ENCODE results near the gene PECR.
"Not testable (repeated sequence)": the region's sequence is repeated elsewhere in the genome, so short reads cannot be mapped to it uniquely, and the experiment has no call there.

Gene PECR

GRCh38 chr2:216013080-216013909 lies 68.3 kb downstream of the PECR start, which contains the start of gene MREG:
Gene MREG, minus strand, starts transcription at chr2:216013551. Its CDS starts 224 bp downstream, at chr2:216013327.
- Histone ChIP-seq H3K9me3 (ENCODE audit: control insufficient read depth, low read length) (no peaks in the 10 kb centered on the region), H3K36me3 (ENCODE audit: control insufficient read depth, insufficient read depth, low read length) (no peaks in the 10 kb centered on the region), H2AFZ (peak within 1 kb of the TSS; percentile 96), H3K79me2 (no peaks in the 10 kb centered on the region), H3K27ac (peak within 1 kb of the TSS; percentile 33), H3K4me3 (ENCODE audit: low read depth, low read length) (peak within 1 kb of the TSS; percentile 56), H3K4me1 (no peaks in the 10 kb centered on the region), H3K27me3 (ENCODE audit: control insufficient read depth, insufficient read depth, low read length) (no peaks in the 10 kb centered on the region), H3K9ac (no peak within 1 kb of the TSS), H3K4me2 (ENCODE audit: low read length) (peak within 1 kb of the TSS; percentile 70)
- TF ChIP-seq, protein P1, sequence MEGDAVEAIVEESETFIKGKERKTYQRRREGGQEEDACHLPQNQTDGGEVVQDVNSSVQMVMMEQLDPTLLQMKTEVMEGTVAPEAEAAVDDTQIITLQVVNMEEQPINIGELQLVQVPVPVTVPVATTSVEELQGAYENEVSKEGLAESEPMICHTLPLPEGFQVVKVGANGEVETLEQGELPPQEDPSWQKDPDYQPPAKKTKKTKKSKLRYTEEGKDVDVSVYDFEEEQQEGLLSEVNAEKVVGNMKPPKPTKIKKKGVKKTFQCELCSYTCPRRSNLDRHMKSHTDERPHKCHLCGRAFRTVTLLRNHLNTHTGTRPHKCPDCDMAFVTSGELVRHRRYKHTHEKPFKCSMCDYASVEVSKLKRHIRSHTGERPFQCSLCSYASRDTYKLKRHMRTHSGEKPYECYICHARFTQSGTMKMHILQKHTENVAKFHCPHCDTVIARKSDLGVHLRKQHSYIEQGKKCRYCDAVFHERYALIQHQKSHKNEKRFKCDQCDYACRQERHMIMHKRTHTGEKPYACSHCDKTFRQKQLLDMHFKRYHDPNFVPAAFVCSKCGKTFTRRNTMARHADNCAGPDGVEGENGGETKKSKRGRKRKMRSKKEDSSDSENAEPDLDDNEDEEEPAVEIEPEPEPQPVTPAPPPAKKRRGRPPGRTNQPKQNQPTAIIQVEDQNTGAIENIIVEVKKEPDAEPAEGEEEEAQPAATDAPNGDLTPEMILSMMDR (IDR thresholded peaks at IDR 0.05) = peak; percentile 61

DNA sequence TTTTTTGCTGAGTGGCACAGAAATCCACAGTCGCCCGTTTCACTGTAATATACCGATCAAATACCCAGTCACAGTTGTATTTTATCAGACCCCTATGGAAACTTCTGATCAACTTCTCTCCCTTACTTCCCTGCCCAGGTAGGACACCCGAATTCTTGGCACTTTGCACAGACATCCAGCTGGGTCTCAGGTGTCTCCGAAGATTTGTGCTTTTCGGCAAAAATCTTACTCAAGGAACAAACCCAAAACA lies 68.9 kb downstream of the PECR start:
- Histone ChIP-seq H3K27me3 (ENCODE audit: control insufficient read depth, insufficient read depth, low read length) (no peaks in the 10 kb centered on the region), H3K27ac (peak overlapping the region; percentile 3), H3K9me3 (ENCODE audit: control insufficient read depth, low read length) (no peaks in the 10 kb centered on the region), H3K9ac (no peak overlapping the region), H3K36me3 (ENCODE audit: control insufficient read depth, insufficient read depth, low read length) (no peaks in the 10 kb centered on the region), H3K4me2 (ENCODE audit: low read length) (peak overlapping the region; percentile 70), H3K4me1 (no peaks in the 10 kb centered on the region), H3K4me3 (ENCODE audit: low read depth, low read length) (peak overlapping the region; percentile 56), H2AFZ (peak overlapping the region; percentile 96), H3K79me2 (no peaks in the 10 kb centered on the region)
- TF ChIP-seq, protein P1 (IDR thresholded peaks at IDR 0.05) = no peak

DNA sequence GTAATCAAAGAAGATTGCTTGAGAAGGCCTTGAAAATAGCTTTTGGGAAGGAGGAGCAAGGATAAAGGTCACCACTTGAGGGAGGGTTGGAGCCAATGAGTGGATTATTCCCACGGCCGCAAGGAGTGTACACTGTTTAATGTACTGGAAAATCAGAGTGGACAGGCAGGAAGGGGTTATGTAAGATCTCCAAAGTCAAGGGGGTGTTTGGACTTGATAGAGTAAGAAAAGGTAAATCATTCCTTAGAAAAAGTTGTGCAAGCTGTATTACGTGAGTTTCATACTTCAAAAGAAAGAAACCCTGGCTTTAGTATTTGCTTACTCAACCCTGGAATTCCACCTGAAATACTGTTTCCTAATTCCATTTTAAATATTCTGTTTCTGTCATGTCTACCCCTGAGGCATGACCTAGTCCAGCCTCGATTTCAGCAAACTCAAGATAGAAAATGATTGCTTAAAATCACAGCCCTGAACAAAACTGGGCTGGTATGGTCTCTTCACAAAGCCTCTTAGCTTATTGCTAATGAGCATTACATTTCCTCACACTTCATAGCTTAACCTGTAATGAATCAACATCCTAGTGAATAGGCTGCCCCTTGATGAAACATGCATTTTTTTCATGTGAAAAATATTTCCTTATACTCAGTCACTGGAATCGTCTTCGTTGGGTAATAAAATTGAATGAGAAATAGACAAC lies 69.3 kb downstream of the PECR start:
- H3K4me2 ChIP-seq (ENCODE audit: low read length) = peak overlapping the region; percentile 70
- H3K4me3 ChIP-seq (ENCODE audit: low read depth, low read length) = peak overlapping the region; percentile 56
- no peaks in the 10 kb centered on the region for H3K4me1 ChIP-seq
- H3K27me3 ChIP-seq (ENCODE audit: control insufficient read depth, insufficient read depth, low read length) = no peaks in the 10 kb centered on the region
- peak overlapping the region; percentile 33 for H3K27ac ChIP-seq
- TF ChIP-seq, protein P1 (IDR thresholded peaks at IDR 0.05) = no peak
- H3K9ac ChIP-seq = no peak overlapping the region
- H3K9me3 ChIP-seq (ENCODE audit: control insufficient read depth, low read length) = no peaks in the 10 kb centered on the region
- peak overlapping the region; percentile 96 for H2AFZ ChIP-seq
- no peaks in the 10 kb centered on the region for H3K36me3 ChIP-seq (ENCODE audit: control insufficient read depth, insufficient read depth, low read length)
- H3K79me2 ChIP-seq = no peaks in the 10 kb centered on the region

GRCh38 chr2:216009215-216009614 lies 72.4 kb downstream of the PECR start:
- not testable (repeated sequence) for H3K27ac ChIP-seq; H3K36me3 ChIP-seq (ENCODE audit: control insufficient read depth, insufficient read depth, low read length); H3K4me3 ChIP-seq (ENCODE audit: low read depth, low read length); H2AFZ ChIP-seq; H3K4me2 ChIP-seq (ENCODE audit: low read length); H3K9ac ChIP-seq; H3K79me2 ChIP-seq; H3K27me3 ChIP-seq (ENCODE audit: control insufficient read depth, insufficient read depth, low read length); H3K4me1 ChIP-seq; H3K9me3 ChIP-seq (ENCODE audit: control insufficient read depth, low read length)

GRCh38 chr2:216008387-216008786 lies 73.2 kb downstream of the PECR start:
- Histone ChIP-seq H3K9ac (no peak overlapping the region), H3K4me1 (no peaks in the 10 kb centered on the region), H3K4me2 (ENCODE audit: low read length) (no peak overlapping the region), H3K4me3 (ENCODE audit: low read depth, low read length) (no peak overlapping the region), H3K36me3 (ENCODE audit: control insufficient read depth, insufficient read depth, low read length) (no peaks in the 10 kb centered on the region), H3K79me2 (no peaks in the 10 kb centered on the region), H2AFZ (no peak overlapping the region), H3K9me3 (ENCODE audit: control insufficient read depth, low read length) (no peaks in the 10 kb centered on the region), H3K27me3 (ENCODE audit: control insufficient read depth, insufficient read depth, low read length) (no peaks in the 10 kb centered on the region), H3K27ac (no peak overlapping the region)
- TF ChIP-seq, protein P1 (IDR thresholded peaks at IDR 0.05) = no peak
